ENCODE data around the gene DIAPH1.

Gene DIAPH1

GRCh38 chr5:141525653-141526052 is 93.1 kb downstream of the DIAPH1 start:
- no peak overlapping the region for H3K23ac ChIP-seq (ENCODE audit: low read depth, low read length, poor library complexity)
- peaks cover 0 to 17% of the 10 kb centered on the region in 2 donors for H3K9me3 ChIP-seq (replicated peaks in 1 of 2; ENCODE audit: control insufficient read depth in 2 of 2, insufficient read depth in 1 of 2, low read depth in 1 of 2, low read length in 2 of 2)
- H2BK15ac ChIP-seq (ENCODE audit: low read length) = no peak overlapping the region
- DNase-seq (ENCODE audit: low spot score) = no peak
- H2AFZ ChIP-seq (ENCODE audit: low read length) = no peak overlapping the region
- H3K9ac ChIP-seq (ENCODE audit: low read depth, low read length, poor library complexity) = no peak overlapping the region
- no peak overlapping the region for H2AK5ac ChIP-seq (ENCODE audit: low read depth, low read length)
- peaks cover 16 to 82% of the 10 kb centered on the region in 2 donors for H3K36me3 ChIP-seq (replicated peaks in 1 of 2; ENCODE audit: control insufficient read depth in 2 of 2, insufficient read depth in 2 of 2, low read length in 2 of 2)
- no peak overlapping the region for H2BK120ac ChIP-seq (ENCODE audit: low read depth, low read length)
- H3K4me3 ChIP-seq (ENCODE audit: low read length in 2 of 2) = no peak overlapping the region
- H3K4me1 ChIP-seq (ENCODE audit: control insufficient read depth in 2 of 2, insufficient read depth in 1 of 2, low read depth in 1 of 2, low read length in 2 of 2) = peaks cover 27 to 29% of the 10 kb centered on the region in 2 donors
- no peak overlapping the region for H3K18ac ChIP-seq (ENCODE audit: low read length)
- no peak overlapping the region for H2BK5ac ChIP-seq (ENCODE audit: low read length)
- H3K14ac ChIP-seq (ENCODE audit: low read length) = no peak overlapping the region
- no CpG with 5 or more reads among the region's 7 CpGs for WGBS, 2 donors (ENCODE audit: extremely low coverage in 2 of 2, insufficient read length in 2 of 2, insufficient replicate concordance in 1 of 2)
- H3K4me2 ChIP-seq (ENCODE audit: insufficient read depth, low read length, poor library complexity, severe bottlenecking) = no peak overlapping the region
- no peak overlapping the region for H4K91ac ChIP-seq (ENCODE audit: low read depth, low read length, poor library complexity)
- H3K27ac ChIP-seq (replicated peaks; ENCODE audit: low read length) = no peak overlapping the region
- no peak overlapping the region for H4K8ac ChIP-seq (ENCODE audit: low read depth, low read length)
- no peak overlapping the region for H2BK12ac ChIP-seq (ENCODE audit: low read length)
- H3K27me3 ChIP-seq (ENCODE audit: control insufficient read depth in 3 of 3, insufficient read depth in 3 of 3, low read depth in 1 of 3, low read length in 3 of 3) = no peaks in the 10 kb centered on the region
- H3K79me1 ChIP-seq (ENCODE audit: low read depth, low read length) = no peaks in the 10 kb centered on the region
- no peak overlapping the region for H3K4ac ChIP-seq (ENCODE audit: low read length)

GRCh38 chr5:141524604-141525597 is 93.9 kb downstream of the DIAPH1 start:
- peaks cover 16 to 83% of the 10 kb centered on the region in 2 donors for H3K36me3 ChIP-seq (replicated peaks in 1 of 2; ENCODE audit: control insufficient read depth in 2 of 2, insufficient read depth in 2 of 2, low read length in 2 of 2)
- H3K14ac ChIP-seq (ENCODE audit: low read length) = no peak overlapping the region
- H3K4ac ChIP-seq (ENCODE audit: low read length) = no peak overlapping the region
- H2AK5ac ChIP-seq (ENCODE audit: low read depth, low read length) = no peak overlapping the region
- H3K27ac ChIP-seq (replicated peaks; ENCODE audit: low read length) = peak overlapping the region; percentile 71
- H3K79me1 ChIP-seq (ENCODE audit: low read depth, low read length) = no peaks in the 10 kb centered on the region
- H3K4me1 ChIP-seq (ENCODE audit: control insufficient read depth in 2 of 2, insufficient read depth in 1 of 2, low read depth in 1 of 2, low read length in 2 of 2) = peaks cover 29 to 32% of the 10 kb centered on the region in 2 donors
- no peak overlapping the region for H3K4me3 ChIP-seq (ENCODE audit: low read length in 2 of 2)
- H4K91ac ChIP-seq (ENCODE audit: low read depth, low read length, poor library complexity) = no peak overlapping the region
- H3K18ac ChIP-seq (ENCODE audit: low read length) = peak overlapping the region; percentile 89
- DNase-seq (ENCODE audit: low spot score) = peak; percentile 98
- no peak overlapping the region for H3K9ac ChIP-seq (ENCODE audit: low read depth, low read length, poor library complexity)
- no peak overlapping the region for H2BK5ac ChIP-seq (ENCODE audit: low read length)
- no peak overlapping the region for H2BK120ac ChIP-seq (ENCODE audit: low read depth, low read length)
- peak overlapping the region; percentile 32 for H2AFZ ChIP-seq (ENCODE audit: low read length)
- H2BK12ac ChIP-seq (ENCODE audit: low read length) = peak overlapping the region; percentile 79
- H4K8ac ChIP-seq (ENCODE audit: low read depth, low read length) = no peak overlapping the region
- H3K23ac ChIP-seq (ENCODE audit: low read depth, low read length, poor library complexity) = no peak overlapping the region
- H3K4me2 ChIP-seq (ENCODE audit: insufficient read depth, low read length, poor library complexity, severe bottlenecking) = no peak overlapping the region
- peaks cover 0 to 25% of the 10 kb centered on the region in 2 donors for H3K9me3 ChIP-seq (replicated peaks in 1 of 2; ENCODE audit: control insufficient read depth in 2 of 2, insufficient read depth in 1 of 2, low read depth in 1 of 2, low read length in 2 of 2)
- H2BK15ac ChIP-seq (ENCODE audit: low read length) = no peak overlapping the region
- no CpG with 5 or more reads among the region's 12 CpGs for WGBS, 2 donors (ENCODE audit: extremely low coverage in 2 of 2, insufficient read length in 2 of 2, insufficient replicate concordance in 1 of 2)
- no peaks in the 10 kb centered on the region for H3K27me3 ChIP-seq (ENCODE audit: control insufficient read depth in 3 of 3, insufficient read depth in 3 of 3, low read depth in 1 of 3, low read length in 3 of 3)

GRCh38 chr5:141523991-141524390 is 94.8 kb downstream of the DIAPH1 start:
- no peak for DNase-seq (ENCODE audit: low spot score)
- no peak overlapping the region for H3K4me3 ChIP-seq (ENCODE audit: low read length in 2 of 2)
- peaks cover 17 to 83% of the 10 kb centered on the region in 2 donors for H3K36me3 ChIP-seq (replicated peaks in 1 of 2; ENCODE audit: control insufficient read depth in 2 of 2, insufficient read depth in 2 of 2, low read length in 2 of 2)
- H3K18ac ChIP-seq (ENCODE audit: low read length) = peak overlapping the region; percentile 81
- H4K8ac ChIP-seq (ENCODE audit: low read depth, low read length) = no peak overlapping the region
- H2AFZ ChIP-seq (ENCODE audit: low read length) = no peak overlapping the region
- WGBS, 2 donors (ENCODE audit: extremely low coverage in 2 of 2, insufficient read length in 2 of 2, insufficient replicate concordance in 1 of 2) = no CpG with 5 or more reads among the region's 8 CpGs
- peak overlapping the region; percentile 5 for H2BK12ac ChIP-seq (ENCODE audit: low read length)
- peak overlapping the region; percentile 22 for H2AK5ac ChIP-seq (ENCODE audit: low read depth, low read length)
- no peak overlapping the region for H3K14ac ChIP-seq (ENCODE audit: low read length)
- H3K4me1 ChIP-seq (ENCODE audit: control insufficient read depth in 2 of 2, insufficient read depth in 1 of 2, low read depth in 1 of 2, low read length in 2 of 2) = peaks cover 29 to 32% of the 10 kb centered on the region in 2 donors
- no peak overlapping the region for H4K91ac ChIP-seq (ENCODE audit: low read depth, low read length, poor library complexity)
- peak overlapping the region; percentile 62 for H2BK5ac ChIP-seq (ENCODE audit: low read length)
- peaks cover 0 to 34% of the 10 kb centered on the region in 2 donors for H3K9me3 ChIP-seq (replicated peaks in 1 of 2; ENCODE audit: control insufficient read depth in 2 of 2, insufficient read depth in 1 of 2, low read depth in 1 of 2, low read length in 2 of 2)
- no peak overlapping the region for H3K4me2 ChIP-seq (ENCODE audit: insufficient read depth, low read length, poor library complexity, severe bottlenecking)
- H3K27ac ChIP-seq (replicated peaks; ENCODE audit: low read length) = peak overlapping the region; percentile 64
- no peak overlapping the region for H3K4ac ChIP-seq (ENCODE audit: low read length)
- no peak overlapping the region for H2BK15ac ChIP-seq (ENCODE audit: low read length)
- no peak overlapping the region for H3K9ac ChIP-seq (ENCODE audit: low read depth, low read length, poor library complexity)
- H3K27me3 ChIP-seq (ENCODE audit: control insufficient read depth in 3 of 3, insufficient read depth in 3 of 3, low read depth in 1 of 3, low read length in 3 of 3) = no peaks in the 10 kb centered on the region
- H3K23ac ChIP-seq (ENCODE audit: low read depth, low read length, poor library complexity) = no peak overlapping the region
- no peaks in the 10 kb centered on the region for H3K79me1 ChIP-seq (ENCODE audit: low read depth, low read length)
- peak overlapping the region; percentile 35 for H2BK120ac ChIP-seq (ENCODE audit: low read depth, low read length)

- Histone ChIP-seq H3K9me3 (replicated peaks in 1 of 2; ENCODE audit: control insufficient read depth in 2 of 2, insufficient read depth in 1 of 2, low read depth in 1 of 2, low read length in 2 of 2) (peaks cover 0 to 36% of the 10 kb centered on the region in 2 donors), H3K4ac (ENCODE audit: low read length) (no peak overlapping the region), H2BK15ac (ENCODE audit: low read length) (no peak overlapping the region), H2BK5ac (ENCODE audit: low read length) (no peak overlapping the region), H2BK12ac (ENCODE audit: low read length) (no peak overlapping the region), H3K4me1 (ENCODE audit: control insufficient read depth in 2 of 2, insufficient read depth in 1 of 2, low read depth in 1 of 2, low read length in 2 of 2) (peaks cover 29 to 34% of the 10 kb centered on the region in 2 donors), H2AFZ (ENCODE audit: low read length) (no peak overlapping the region), H3K27ac (replicated peaks; ENCODE audit: low read length) (peak overlapping the region; percentile 98), H3K14ac (ENCODE audit: low read length) (no peak overlapping the region), H4K91ac (ENCODE audit: low read depth, low read length, poor library complexity) (no peak overlapping the region), H3K23ac (ENCODE audit: low read depth, low read length, poor library complexity) (no peak overlapping the region), H3K4me2 (ENCODE audit: insufficient read depth, low read length, poor library complexity, severe bottlenecking) (no peak overlapping the region), H3K18ac (ENCODE audit: low read length) (no peak overlapping the region), H4K8ac (ENCODE audit: low read depth, low read length) (no peak overlapping the region), H3K36me3 (replicated peaks in 1 of 2; ENCODE audit: control insufficient read depth in 2 of 2, insufficient read depth in 2 of 2, low read length in 2 of 2) (peaks cover 12 to 83% of the 10 kb centered on the region in 2 donors), H3K4me3 (ENCODE audit: low read length in 2 of 2) (no peak overlapping the region), H2BK120ac (ENCODE audit: low read depth, low read length) (no peak overlapping the region), H3K79me1 (ENCODE audit: low read depth, low read length) (no peaks in the 10 kb centered on the region), H2AK5ac (ENCODE audit: low read depth, low read length) (no peak overlapping the region), H3K9ac (ENCODE audit: low read depth, low read length, poor library complexity) (no peak overlapping the region), H3K27me3 (ENCODE audit: control insufficient read depth in 3 of 3, insufficient read depth in 3 of 3, low read depth in 1 of 3, low read length in 3 of 3) (no peaks in the 10 kb centered on the region)
- whole genome bisulfite sequencing, 2 donors (ENCODE audit: extremely low coverage in 2 of 2, insufficient read length in 2 of 2, insufficient replicate concordance in 1 of 2) = no CpG with 5 or more reads among the region's 2 CpGs
- no peak for DNase-seq (ENCODE audit: low spot score)
Measured at GRCh38 chr5:141522301-141522700, 96.5 kb downstream of the DIAPH1 start.
